MV-4-11 (cell line): Measurements from ENCODE around the gene AP1S1.
A peak's percentile ranks its signal among the peaks of the same experiment; 100 is the strongest.

Source experiments
- DNase-seq: peaks from one replicate; lab custom pipeline; 2025; lab: John Stamatoyannopoulos, UW

Gene AP1S1

GRCh38 chr7:101201695-101202602 is 47.7 kb downstream of the AP1S1 start:
- no peak for DNase-seq

GRCh38 chr7:101202603-101202918 is 48.3 kb downstream of the AP1S1 start:
- no peak for DNase-seq

- peak; percentile 85 for DNase-seq
Measured at GRCh38 chr7:101203740-101204738, 49.8 kb downstream of the AP1S1 start.

- DNase-seq = no peak
Measured at GRCh38 chr7:101205901-101206664, 51.8 kb downstream of the AP1S1 start.

- no peak for DNase-seq
Measured at GRCh38 chr7:101206665-101207042, 52.4 kb downstream of the AP1S1 start.

GRCh38 chr7:101207459-101207858 is 53.2 kb downstream of the AP1S1 start:
- DNase-seq = no peak

GRCh38 chr7:101208794-101209193 is 54.5 kb downstream of the AP1S1 start:
- no peak for DNase-seq

- DNase-seq = no peak
Measured at GRCh38 chr7:101210143-101210542, 55.9 kb downstream of the AP1S1 start.
